Fibroblast of lung (primary cell): ENCODE results near the gene ARHGAP5.

Experiments used
- EZH2 ChIP-seq: IDR thresholded peaks from 2 replicates; pipeline ENCODE4 v1.5.1; 2012; ENCODE audit warnings: low read length, control low read depth, mild to moderate bottlenecking; ENCODE audit errors: missing control alignments
- TF ChIP-seq, protein P1 (sequence below), 2 donors: IDR thresholded peaks in 1 of 2; conservative IDR thresholded peaks in 1 of 2; 1 replicate in 1 of 2; 2 replicates in 1 of 2; pipeline ENCODE4 v1.5.1; 2011 to 2012; ENCODE audit warnings: low read length in 2 of 2, control low read depth in 1 of 2, inconsistent platforms in 1 of 2, low read depth in 1 of 2, mild to moderate bottlenecking in 1 of 2

DNA sequence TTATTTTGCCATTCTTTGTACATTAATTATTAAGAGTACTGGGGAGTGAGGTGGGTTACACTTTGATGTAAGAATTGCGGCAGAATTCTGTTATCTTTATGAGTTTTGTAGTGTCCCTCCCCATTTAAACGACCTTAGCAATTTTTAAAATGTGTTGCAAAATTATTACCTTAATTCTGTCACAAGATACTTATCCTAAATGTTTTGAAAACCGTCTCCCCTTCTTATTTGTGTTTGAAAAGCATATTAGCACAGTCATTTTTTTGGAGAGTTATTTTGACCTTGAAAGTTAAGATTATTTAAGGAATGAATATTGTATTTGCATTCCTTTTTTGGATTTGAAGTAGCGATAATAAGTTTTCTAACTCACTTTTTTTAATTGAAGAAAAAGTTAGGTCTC, 2.2 kb downstream of the ARHGAP5 start:
- TF ChIP-seq, protein P1, sequence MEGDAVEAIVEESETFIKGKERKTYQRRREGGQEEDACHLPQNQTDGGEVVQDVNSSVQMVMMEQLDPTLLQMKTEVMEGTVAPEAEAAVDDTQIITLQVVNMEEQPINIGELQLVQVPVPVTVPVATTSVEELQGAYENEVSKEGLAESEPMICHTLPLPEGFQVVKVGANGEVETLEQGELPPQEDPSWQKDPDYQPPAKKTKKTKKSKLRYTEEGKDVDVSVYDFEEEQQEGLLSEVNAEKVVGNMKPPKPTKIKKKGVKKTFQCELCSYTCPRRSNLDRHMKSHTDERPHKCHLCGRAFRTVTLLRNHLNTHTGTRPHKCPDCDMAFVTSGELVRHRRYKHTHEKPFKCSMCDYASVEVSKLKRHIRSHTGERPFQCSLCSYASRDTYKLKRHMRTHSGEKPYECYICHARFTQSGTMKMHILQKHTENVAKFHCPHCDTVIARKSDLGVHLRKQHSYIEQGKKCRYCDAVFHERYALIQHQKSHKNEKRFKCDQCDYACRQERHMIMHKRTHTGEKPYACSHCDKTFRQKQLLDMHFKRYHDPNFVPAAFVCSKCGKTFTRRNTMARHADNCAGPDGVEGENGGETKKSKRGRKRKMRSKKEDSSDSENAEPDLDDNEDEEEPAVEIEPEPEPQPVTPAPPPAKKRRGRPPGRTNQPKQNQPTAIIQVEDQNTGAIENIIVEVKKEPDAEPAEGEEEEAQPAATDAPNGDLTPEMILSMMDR (conservative IDR thresholded peaks at IDR 0.05 in 1 of 2, IDR thresholded peaks at IDR 0.05 in 1 of 2; ENCODE audit: low read depth in 1 of 2, low read length in 2 of 2) = no peak
- TF ChIP-seq EZH2 = no peak
